Measurements from ENCODE around the gene LRRC74B. TPM values are rescaled to one million over a fixed set of nuclear protein-coding genes. Genes with fewer than 3 reads are reported as not detected.
A peak's percentile ranks its signal among the peaks of the same experiment; 100 is the strongest.

LRRC74B gene
- polyA plus RNA-seq, 3 donors, result not detected

DNA sequence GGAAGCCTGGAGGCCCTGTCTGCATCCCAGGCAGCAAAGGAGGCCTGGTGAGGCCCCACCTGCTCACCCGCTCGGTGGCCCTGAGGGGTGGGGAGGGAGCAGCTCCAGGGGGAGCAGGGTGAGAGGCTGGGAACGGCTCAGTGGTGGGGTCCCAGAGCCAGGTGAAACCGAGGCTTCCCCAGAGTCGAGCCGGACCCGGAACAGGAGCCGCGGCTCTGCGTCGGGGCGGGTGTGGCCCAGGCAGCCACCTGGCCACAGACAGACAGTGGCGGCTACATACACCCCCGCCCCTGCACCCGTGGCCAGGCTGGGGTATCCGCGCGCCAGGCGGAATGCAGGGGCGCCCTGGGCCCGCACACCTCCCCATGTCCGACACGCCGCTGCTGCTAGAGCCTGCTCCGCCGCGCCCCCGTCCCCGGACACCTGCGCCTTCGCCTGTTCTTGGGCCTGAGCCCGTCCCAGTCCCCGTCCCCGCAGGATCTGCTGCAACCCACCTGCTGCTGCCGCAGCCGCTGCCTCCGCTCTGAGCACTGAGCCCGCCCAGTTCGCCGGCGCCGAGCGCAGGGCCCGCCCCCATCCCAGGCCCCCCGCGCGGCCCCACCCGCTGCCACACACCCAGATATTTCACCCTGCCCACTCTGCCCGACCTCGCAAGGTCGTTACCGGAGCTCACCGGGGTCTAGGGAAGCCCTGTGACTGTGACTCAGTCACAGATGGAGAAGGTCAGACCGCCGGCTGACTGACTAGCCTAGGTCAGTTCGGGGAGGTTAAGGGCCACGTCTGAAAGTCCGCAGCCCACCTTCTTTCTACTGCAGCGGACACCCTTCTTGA lies 13.5 kb upstream of the LRRC74B start, which contains the start of gene SLC7A4:
SLC7A4 (minus strand) TSS at position 525 of the 831 bp plus-strand sequence. CDS start 749 bp downstream, outside the sequence.
- H3K4me2 ChIP-seq (replicated peaks; ENCODE audit: extremely low read depth, low read length, poor library complexity, severe bottlenecking), result no peak within 1 kb of the TSS
- WGBS (ENCODE audit: insufficient coverage), result 7% methylated on average over 40 of the region's 59 CpGs
- H4K20me1 ChIP-seq (ENCODE audit: insufficient read depth, low read length), result no peaks in the 10 kb centered on the region
- no peak within 1 kb of the TSS for H3K27ac Mint-ChIP-seq
- H3K27me3 Mint-ChIP-seq (ENCODE audit: low read depth in 3 of 3), result peaks cover 32 to 42% (median 40%) of the 10 kb centered on the region in 3 donors
- no peaks in the 10 kb centered on the region for H3K4me1 Mint-ChIP-seq
- DNase-seq, result no peak
- H3K27ac ChIP-seq (ENCODE audit: low read depth in 1 of 2, low read length in 2 of 2), result no peak within 1 kb of the TSS
- H3K79me2 ChIP-seq (ENCODE audit: insufficient read depth, low read length), result no peaks in the 10 kb centered on the region
- H3K4me1 ChIP-seq (ENCODE audit: control insufficient read depth in 1 of 2, insufficient read depth in 2 of 2, low read length in 2 of 2), result no peaks in the 10 kb centered on the region
- no peak within 1 kb of the TSS for H3K4me3 ChIP-seq (replicated peaks in 1 of 3; ENCODE audit: low read depth in 2 of 3, low read length in 3 of 3)
- no peaks in the 10 kb centered on the region for H3K36me3 Mint-ChIP-seq
- H3K9me3 Mint-ChIP-seq, result peaks cover 0 to 5% (median 0%) of the 10 kb centered on the region in 7 donors
- H3K9ac ChIP-seq (ENCODE audit: insufficient read depth, low read length, poor library complexity, severe bottlenecking), result no peak within 1 kb of the TSS
- no peak within 1 kb of the TSS for H2AFZ ChIP-seq (ENCODE audit: insufficient read depth, low read depth, low read length, poor library complexity, severe bottlenecking)
- peaks cover 9 to 30% of the 10 kb centered on the region in 2 donors for H3K27me3 ChIP-seq (ENCODE audit: control insufficient read depth in 2 of 2, insufficient read depth in 2 of 2, low read length in 2 of 2)
- intact Hi-C loops (cut with micrococcal nuclease), result no loop called here
- peak within 1 kb of the TSS in 1 of 2 donors; percentile 59 for H3K4me3 Mint-ChIP-seq
- no peak for TF ChIP-seq CTCF (IDR thresholded peaks at IDR 0.05)
- no peaks in the 10 kb centered on the region for H3K36me3 ChIP-seq (replicated peaks in 1 of 2; ENCODE audit: control insufficient read depth in 1 of 2, insufficient read depth in 2 of 2, low read length in 2 of 2)
- H3K9me3 ChIP-seq (replicated peaks in 1 of 2; ENCODE audit: control insufficient read depth in 1 of 2, insufficient read depth in 1 of 2, low read length in 2 of 2), result no peaks in the 10 kb centered on the region

GRCh38 chr22:21032868-21033688 lies 12.7 kb upstream of the LRRC74B start:
- Mint-ChIP-seq H3K27me3 (ENCODE audit: low read depth in 3 of 3) (peaks cover 32 to 42% (median 40%) of the 10 kb centered on the region in 3 donors), H3K27ac (no peak overlapping the region), H3K9me3 (peaks cover 0 to 5% (median 0%) of the 10 kb centered on the region in 7 donors), H3K4me1 (no peaks in the 10 kb centered on the region), H3K36me3 (no peaks in the 10 kb centered on the region), H3K4me3 (peak overlapping the region in 1 of 2 donors; percentile 46)
- 91% methylated on average over 6 of the region's 12 CpGs for WGBS (ENCODE audit: insufficient coverage)
- Histone ChIP-seq H3K9me3 (replicated peaks in 1 of 2; ENCODE audit: control insufficient read depth in 1 of 2, insufficient read depth in 1 of 2, low read length in 2 of 2) (no peaks in the 10 kb centered on the region), H4K20me1 (ENCODE audit: insufficient read depth, low read length) (no peaks in the 10 kb centered on the region), H3K36me3 (replicated peaks in 1 of 2; ENCODE audit: control insufficient read depth in 1 of 2, insufficient read depth in 2 of 2, low read length in 2 of 2) (no peaks in the 10 kb centered on the region), H3K9ac (ENCODE audit: insufficient read depth, low read length, poor library complexity, severe bottlenecking) (no peak overlapping the region), H3K79me2 (ENCODE audit: insufficient read depth, low read length) (no peaks in the 10 kb centered on the region), H3K4me1 (ENCODE audit: control insufficient read depth in 1 of 2, insufficient read depth in 2 of 2, low read length in 2 of 2) (no peaks in the 10 kb centered on the region), H3K4me2 (replicated peaks; ENCODE audit: extremely low read depth, low read length, poor library complexity, severe bottlenecking) (no peak overlapping the region), H3K4me3 (replicated peaks in 1 of 3; ENCODE audit: low read depth in 2 of 3, low read length in 3 of 3) (no peak overlapping the region), H3K27me3 (ENCODE audit: control insufficient read depth in 2 of 2, insufficient read depth in 2 of 2, low read length in 2 of 2) (peaks cover 9 to 30% of the 10 kb centered on the region in 2 donors), H2AFZ (ENCODE audit: insufficient read depth, low read depth, low read length, poor library complexity, severe bottlenecking) (no peak overlapping the region), H3K27ac (ENCODE audit: low read depth in 1 of 2, low read length in 2 of 2) (no peak overlapping the region)
- no peak for DNase-seq
- intact Hi-C loops (cut with micrococcal nuclease), result no loop called here
- TF ChIP-seq CTCF (IDR thresholded peaks at IDR 0.05), result no peak

All from CD14-positive monocyte (primary cell).